GM21360 (cell line): ENCODE data around the gene PAPLN.

ENCODE experiments used
- ATAC-seq: cut with Tn5 transposase; IDR thresholded peaks from one replicate; pipeline ENCODE4 v1.9.1; 2021; ENCODE audit warnings: mild to moderate bottlenecking, moderate library complexity; ENCODE audit not compliant: unreplicated experiment

The PAPLN gene

GRCh38 chr14:73227812-73228781, 9.2 kb upstream of the PAPLN start:
- no peak for ATAC-seq

- ATAC-seq: no peak
Measured at GRCh38 chr14:73230051-73230450, 7.3 kb upstream of the PAPLN start.

- ATAC-seq: no peak
Measured at GRCh38 chr14:73231981-73232851, 5.1 kb upstream of the PAPLN start.

DNA sequence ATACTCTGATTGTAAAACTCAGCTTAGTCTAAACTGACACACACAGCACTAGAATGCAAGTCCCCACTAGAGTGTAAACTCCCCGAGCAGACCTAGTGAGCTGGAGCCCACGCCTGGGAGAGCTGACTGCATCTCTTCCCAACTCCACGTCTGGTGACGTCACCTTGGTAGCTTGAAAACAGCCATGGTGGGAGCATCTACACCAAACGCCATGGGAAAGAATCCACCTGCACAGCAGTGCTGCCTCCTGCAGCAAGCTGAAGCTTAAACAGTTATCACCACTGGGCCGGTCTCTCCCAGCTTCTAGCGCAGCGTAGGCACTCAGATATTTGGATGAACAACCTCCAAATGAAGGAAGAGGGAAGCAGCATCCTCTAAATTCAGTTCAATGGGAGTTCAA, 4.3 kb upstream of the PAPLN start:
- no peak for ATAC-seq

GRCh38 chr14:73233564-73233963, 3.7 kb upstream of the PAPLN start:
- ATAC-seq: no peak

GRCh38 chr14:73234029-73234428, 3.3 kb upstream of the PAPLN start:
- ATAC-seq: no peak

DNA sequence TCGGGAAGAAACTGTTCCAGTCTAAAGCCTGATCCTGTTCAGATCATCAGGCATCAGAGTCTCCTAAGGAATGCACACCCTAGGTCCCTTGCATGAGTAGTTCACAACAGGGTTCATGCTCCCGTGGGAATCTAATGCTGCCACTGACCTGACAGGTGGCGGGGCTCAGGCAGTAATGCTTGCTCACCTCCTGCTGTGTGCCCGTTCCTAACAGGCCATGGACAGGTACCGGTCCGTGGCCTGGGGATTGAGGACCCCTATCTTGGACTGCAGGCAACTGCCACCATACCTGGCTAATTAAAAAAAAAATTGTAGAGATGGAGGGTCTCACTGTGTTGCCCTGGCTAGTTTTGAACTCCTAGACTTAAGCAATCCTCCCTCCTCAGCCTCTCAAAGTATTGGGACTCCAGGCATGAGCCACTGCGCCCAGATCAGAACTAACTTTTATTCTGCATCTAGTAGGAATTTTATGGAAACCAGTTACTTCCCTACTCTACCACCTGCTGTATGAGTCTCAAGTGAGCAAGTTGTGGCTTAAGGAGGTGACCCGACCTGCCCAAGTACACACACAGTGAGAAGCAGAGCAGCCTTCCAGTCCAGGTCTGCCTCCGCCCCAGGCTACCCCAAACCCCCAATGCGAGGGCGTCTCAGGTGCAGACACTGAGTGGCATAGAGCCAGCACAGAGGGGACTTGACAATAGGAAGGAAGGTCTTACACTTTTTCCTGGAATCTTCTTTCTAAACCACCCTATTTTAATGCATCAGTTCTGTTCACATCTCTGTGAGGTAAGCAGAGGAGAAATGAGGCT, 2.5 kb upstream of the PAPLN start:
- no peak for ATAC-seq

DNA sequence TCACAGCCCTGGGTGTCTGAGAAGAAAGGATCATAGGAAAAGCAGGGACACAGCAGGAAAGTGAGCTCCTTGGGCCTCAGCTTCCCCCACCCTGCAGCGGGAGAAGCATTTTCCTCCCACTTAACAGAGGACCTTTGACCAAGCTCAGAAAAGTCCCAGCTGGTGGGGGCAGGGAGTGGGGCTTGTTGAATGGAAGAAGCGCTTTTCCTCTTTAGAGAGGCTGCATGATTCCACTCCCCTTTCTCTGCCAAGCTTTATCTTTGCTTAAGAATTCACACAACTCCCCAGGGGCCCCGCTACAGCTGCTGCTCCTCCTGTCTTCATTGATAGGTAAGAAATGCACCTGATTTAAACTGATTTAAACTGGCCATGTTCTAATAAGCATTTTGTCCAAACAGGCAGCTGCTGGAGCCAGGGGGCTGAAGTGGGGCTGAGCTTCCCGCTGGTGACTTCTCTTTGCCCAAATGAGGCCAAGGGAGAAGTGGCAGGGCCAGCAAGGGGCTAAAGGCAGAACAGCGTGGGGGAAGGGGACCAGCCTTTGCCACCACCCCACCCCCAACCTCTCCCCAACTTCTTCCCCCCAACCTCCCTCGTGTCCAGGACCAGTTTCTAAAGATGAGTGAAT, 1.7 kb upstream of the PAPLN start:
- no peak for ATAC-seq

GRCh38 chr14:73236157-73236556, 1.1 kb upstream of the PAPLN start:
- ATAC-seq: no peak

DNA sequence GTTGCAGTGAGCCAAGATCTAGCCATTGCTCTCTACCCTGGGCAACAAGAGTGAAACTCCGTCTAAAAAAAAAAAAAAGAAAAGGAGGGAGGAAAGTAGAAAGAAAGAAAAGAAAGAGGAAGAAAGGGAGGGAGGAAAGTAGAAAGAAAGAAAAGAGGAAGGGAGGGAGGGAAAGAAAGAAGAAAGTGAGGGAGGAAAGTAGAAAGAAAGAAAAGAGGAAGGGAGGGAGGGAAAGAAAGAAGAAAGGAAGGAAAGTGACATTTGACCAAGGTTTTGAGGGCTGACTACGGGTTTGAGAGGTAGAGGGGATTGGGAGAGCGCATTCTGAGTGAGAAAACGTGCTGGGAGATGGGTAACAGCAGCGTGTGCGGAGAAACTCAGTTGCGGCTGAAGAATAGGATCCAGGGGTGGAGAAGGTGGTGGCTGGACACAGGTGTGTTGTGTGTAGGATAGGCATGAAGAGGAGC, 521 bp upstream of the PAPLN start:
- ATAC-seq: no peak

- no peak for ATAC-seq
Measured at GRCh38 chr14:73237786-73238423, 599 bp downstream of the PAPLN start.

- ATAC-seq: no peak
Measured at GRCh38 chr14:73238424-73238852, 1.1 kb downstream of the PAPLN start.

- ATAC-seq: no peak
Measured at GRCh38 chr14:73238941-73239340, 1.6 kb downstream of the PAPLN start.

DNA sequence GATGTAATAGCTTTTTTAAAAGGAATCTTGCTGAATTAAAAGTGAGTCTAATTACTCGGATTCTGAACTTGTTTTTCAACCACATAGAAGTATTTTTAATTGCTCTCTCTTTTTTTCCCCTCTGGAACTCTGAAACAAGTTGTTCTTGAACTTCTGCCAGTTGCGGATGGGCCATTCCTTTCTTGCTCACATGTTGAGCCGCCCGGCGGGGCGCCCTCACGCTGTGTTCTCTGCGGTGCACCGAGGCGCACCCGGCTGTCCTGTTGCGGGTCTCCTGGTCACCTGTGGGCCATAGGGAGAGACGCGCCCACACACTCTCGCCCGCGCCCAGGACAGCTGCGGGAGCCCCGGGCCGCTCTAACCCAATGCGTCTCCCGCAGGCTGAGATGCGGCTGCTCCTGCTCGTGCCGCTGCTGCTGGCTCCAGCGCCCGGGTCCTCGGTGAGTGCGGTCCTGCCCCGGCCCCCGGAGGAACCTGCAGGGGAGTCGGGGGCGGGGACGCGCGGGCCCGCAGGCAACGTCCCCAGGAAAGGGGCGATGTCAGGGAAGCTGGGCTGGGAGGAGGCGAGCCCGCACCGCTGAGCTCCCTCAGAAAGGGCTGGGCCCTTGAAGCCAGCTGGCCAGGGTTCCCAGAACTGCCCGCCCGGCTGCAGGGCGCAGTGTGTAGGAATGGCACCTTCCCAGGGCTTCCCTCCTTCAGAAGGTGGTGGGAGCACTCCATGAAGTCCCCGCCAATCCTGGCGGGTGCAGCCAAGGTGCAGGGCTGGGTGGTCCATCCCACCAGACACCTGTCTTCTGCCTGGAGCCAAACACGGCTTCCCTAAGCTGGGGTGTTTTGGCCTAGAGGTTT, 2.3 kb downstream of the PAPLN start:
- ATAC-seq: no peak

DNA sequence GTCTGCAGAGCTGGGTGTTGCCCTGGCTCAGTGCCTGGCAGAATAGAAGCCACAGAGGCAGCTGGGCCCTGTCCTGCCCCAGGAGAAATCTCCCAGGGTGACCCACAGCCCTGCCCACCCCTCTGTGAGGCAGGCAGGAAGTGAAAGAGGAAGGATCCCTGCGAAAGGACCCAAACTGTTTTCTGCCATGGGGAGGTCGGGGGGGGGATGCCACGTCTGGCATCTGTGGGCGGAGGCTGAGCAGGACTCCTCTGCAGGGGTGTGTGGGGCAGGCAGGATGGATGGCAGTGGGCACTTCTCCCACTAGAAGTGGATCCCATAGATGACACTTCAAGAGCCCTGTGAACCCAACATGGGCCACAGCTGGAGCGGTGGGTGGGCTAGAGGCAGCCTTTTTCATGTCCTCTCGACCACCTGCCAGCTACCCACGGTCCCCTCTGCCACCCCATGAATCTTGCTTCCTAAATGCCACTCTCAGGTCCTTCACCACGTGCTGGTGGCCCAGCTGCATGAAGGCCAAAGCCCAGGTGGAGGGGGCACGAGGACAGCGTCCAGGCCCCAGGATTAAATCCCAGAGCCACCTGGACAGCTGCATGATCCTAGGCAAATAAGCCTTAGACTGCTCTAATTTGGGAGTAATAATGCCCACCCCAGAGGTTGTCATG, 3.6 kb downstream of the PAPLN start:
- ATAC-seq: no peak

GRCh38 chr14:73241481-73242165, 4.3 kb downstream of the PAPLN start:
- ATAC-seq: no peak

GRCh38 chr14:73242357-73242901, 5.1 kb downstream of the PAPLN start:
- no peak for ATAC-seq

DNA sequence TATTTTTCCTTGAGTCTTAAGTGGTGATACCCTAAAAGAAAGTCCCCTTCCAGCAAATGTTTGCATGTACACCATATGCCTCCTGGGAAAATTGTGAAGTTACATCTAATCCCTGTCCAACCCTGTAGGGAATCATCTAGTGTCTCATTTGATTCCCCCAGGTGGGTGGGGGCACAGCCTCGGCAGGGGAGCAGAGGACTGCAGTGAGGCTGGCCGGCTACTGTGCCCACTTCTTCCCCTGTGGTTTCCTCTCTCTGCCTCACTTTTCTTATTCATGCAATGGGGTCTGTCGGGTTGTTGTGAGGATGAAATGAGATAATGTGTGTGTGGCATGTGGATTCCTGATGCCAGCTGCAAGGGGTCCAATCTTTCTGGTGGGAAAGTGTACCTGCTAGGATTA, 6.0 kb downstream of the PAPLN start:
- no peak for ATAC-seq
